Left lung (tissue), 10 donors: Measurements from ENCODE around the gene CYFIP1. TPM values are rescaled to one million over a fixed set of nuclear protein-coding genes. Genes with fewer than 3 reads are reported as not detected.

Experiments used
- ATAC-seq: fragments of 200-7000 bp; cut with Tn5 transposase; one replicate; pipeline ENCODE4 v1.9.1; 2020; ENCODE audit warnings: moderate library complexity
- DNase-seq, 4 donors: peaks; one replicate each; pipeline ENCODE4 v3.0.0-alpha.2; 2013 to 2020
- H3K27ac ChIP-seq, 2 donors: fragments of 200-600 bp; sonication (generic) in 1 of 2; one replicate each; pipeline versions ENCODE4 v1.5.0 to v1.8.0; 2020 to 2021
- H3K27me3 ChIP-seq, 2 donors: fragments of 200-600 bp; sonication (generic) in 1 of 2; one replicate each; pipeline versions ENCODE4 v1.5.0 to v1.8.0; 2020 to 2021
- H3K36me3 ChIP-seq, 2 donors: fragments of 200-600 bp; sonication (generic) in 1 of 2; one replicate each; pipeline versions ENCODE4 v1.5.0 to v1.8.0; 2020 to 2021
- H3K4me1 ChIP-seq, 2 donors: fragments of 200-600 bp; one replicate each; pipeline ENCODE4 v1.8.0; 2021
- H3K4me3 ChIP-seq, 2 donors: fragments of 200-600 bp; sonication (generic) in 1 of 2; one replicate each; pipeline versions ENCODE4 v1.5.0 to v1.8.0; 2020 to 2021; ENCODE audit warnings: mild to moderate bottlenecking in 1 of 2
- H3K9me3 ChIP-seq, 2 donors: fragments of 200-600 bp; sonication (generic) in 1 of 2; one replicate each; pipeline versions ENCODE4 v1.5.0 to v1.8.0; 2020 to 2021
- intact Hi-C, 2 donors: fragments of 100-400 bp; cut with DNase I; formaldehyde crosslinking; loops; one replicate each; pipeline versions ENCODE4 v1.11.2 to v1.14.2; 2022
- polyA plus RNA-seq, 6 donors: library from polyadenylated mRNA; unstranded; fragments of 120-200 nt; gene quantifications; one replicate each; pipeline ENCODE4 v1.2.1, GENCODE V29; 2013; ENCODE audit not compliant: insufficient read length in 6 of 6
- total RNA-seq, 2 donors: library from RNA; stranded (reverse); fragmentation: NEBNext Ultra II Directional; extraction: Animal tissue kit (Norgen Biotek cat#: 25700); gene quantifications; one replicate each; pipeline ENCODE4 v1.2.1, GENCODE V29; 2021
- TF ChIP-seq, protein P1 (sequence below), 2 donors: fragments of 200-600 bp; sonication (generic) in 1 of 2; IDR thresholded peaks; one replicate each; pipeline versions ENCODE4 v1.5.0 to v1.8.0; 2021; ENCODE audit warnings: antibody characterized with exemption in 2 of 2
- donor health status: DM: no; HTN: yes; CAD: no.
- donor health status: DM: no; HTN: no; CAD: no.

CYFIP1 gene
- total and polyA plus RNA-seq, 8 donors, result 85.6 to 164 (median 92.3) TPM

DNA sequence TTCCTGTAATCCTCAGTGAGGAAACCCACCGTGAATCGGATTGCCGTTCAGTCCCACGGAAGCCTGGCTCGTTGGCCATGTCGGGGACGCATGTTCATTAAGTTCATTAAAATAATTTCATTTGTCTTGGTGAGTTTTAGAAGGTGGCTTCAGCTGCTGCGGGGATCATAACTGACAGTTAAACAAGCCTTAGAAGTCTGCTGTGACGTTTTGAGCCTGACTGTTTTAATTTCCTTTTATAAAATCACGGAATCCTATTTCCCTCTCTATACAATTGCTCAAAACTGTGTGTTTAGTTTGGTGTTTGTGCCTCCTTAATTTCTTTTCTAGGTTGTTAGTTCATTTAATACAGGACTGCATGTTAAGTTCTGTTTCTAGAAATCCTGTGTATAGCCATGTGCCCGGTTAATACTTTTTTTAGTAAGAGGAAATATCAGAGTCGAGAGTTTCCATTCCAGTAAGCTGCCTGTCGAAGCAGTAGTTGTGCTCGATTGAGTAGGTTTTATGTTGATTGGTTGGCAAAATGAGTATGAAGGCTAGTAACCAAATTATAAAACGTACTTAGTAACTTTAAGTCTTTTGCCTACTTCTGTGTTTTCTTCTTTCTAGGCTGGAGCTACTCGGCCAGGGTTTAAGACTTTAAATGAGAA, 141.0 kb downstream of the CYFIP1 start:
- DNase-seq, result no peak

DNA sequence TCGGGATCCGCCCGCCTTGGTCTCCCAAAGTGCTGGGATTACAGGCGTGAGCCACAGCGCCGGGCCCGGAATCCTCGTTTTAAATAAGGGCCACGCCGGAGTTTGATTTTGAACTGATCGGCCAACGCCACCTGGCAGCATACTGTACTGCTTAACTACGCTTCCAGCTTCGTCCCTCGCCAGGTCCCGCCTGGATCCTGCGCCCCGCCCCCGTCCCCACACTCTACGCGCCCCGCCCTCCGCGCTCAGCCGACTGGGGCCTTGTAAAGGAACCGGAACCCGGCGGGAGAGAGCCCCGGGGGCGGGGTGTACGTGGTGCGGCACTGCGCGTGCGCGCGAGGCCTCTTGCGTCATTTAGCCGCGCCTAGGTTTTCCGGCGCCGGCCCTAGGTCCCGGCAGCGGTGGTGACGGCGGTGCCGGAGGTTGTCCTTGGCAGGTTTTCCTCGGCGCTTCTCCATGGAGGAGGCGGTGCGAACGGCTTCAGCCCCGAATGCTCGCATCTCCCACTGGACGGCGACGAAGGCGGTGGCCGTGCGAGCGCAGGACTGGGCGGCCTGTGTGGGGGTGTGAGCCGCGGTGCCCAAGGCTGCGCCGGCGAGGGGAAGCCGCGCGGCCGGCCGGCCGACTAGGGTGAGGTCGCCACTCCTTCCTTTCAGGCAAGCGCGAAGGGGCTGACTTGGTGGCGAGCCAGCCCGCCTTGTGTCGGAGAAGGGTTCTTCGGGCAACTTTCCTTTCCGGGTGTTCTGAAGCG, 141.7 kb downstream of the CYFIP1 start, which contains the start of gene NIPA2:
Gene NIPA2, plus strand, starts transcription at position 375 of the 751 bp plus-strand sequence. CDS start 13,066 bp downstream, outside the sequence.
- Histone ChIP-seq H3K27ac (peak within 1 kb of the TSS; percentile 92 to 99), H3K27me3 (no peaks in the 10 kb centered on the region), H3K4me3 (peak within 1 kb of the TSS; percentile 72 to 90), H3K36me3 (peaks cover 0 to 11% of the 10 kb centered on the region in 2 donors), H3K9me3 (no peaks in the 10 kb centered on the region), H3K4me1 (peaks cover 5 to 36% of the 10 kb centered on the region in 2 donors)
- ATAC-seq (peak; percentile 99), DNase-seq (peak; percentile 98 to 99 (median 98))
- TF ChIP-seq, protein P1, sequence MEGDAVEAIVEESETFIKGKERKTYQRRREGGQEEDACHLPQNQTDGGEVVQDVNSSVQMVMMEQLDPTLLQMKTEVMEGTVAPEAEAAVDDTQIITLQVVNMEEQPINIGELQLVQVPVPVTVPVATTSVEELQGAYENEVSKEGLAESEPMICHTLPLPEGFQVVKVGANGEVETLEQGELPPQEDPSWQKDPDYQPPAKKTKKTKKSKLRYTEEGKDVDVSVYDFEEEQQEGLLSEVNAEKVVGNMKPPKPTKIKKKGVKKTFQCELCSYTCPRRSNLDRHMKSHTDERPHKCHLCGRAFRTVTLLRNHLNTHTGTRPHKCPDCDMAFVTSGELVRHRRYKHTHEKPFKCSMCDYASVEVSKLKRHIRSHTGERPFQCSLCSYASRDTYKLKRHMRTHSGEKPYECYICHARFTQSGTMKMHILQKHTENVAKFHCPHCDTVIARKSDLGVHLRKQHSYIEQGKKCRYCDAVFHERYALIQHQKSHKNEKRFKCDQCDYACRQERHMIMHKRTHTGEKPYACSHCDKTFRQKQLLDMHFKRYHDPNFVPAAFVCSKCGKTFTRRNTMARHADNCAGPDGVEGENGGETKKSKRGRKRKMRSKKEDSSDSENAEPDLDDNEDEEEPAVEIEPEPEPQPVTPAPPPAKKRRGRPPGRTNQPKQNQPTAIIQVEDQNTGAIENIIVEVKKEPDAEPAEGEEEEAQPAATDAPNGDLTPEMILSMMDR (IDR thresholded peaks at IDR 0.05), result no peak
- intact Hi-C loops, result loop anchor here in 1 of 2 donors (10.0 kb wide), 1 partner anchor 54 kb away; the partner anchor contains the start of gene NIPA1

More for the DNA sequence above, 141.0 kb downstream of the CYFIP1 start:
- Histone ChIP-seq H3K36me3 (peaks cover 0 to 15% of the 10 kb centered on the region in 2 donors), H3K9me3 (no peaks in the 10 kb centered on the region), H3K4me1 (peaks cover 5 to 36% of the 10 kb centered on the region in 2 donors), H3K27me3 (no peaks in the 10 kb centered on the region), H3K4me3 (peak overlapping the region; percentile 72 to 90), H3K27ac (peak overlapping the region; percentile 92 to 99)
- intact Hi-C loops, result loop anchor here in 1 of 2 donors (10.0 kb wide), 1 partner anchor 54 kb away; the partner anchor contains the start of gene NIPA1
- TF ChIP-seq, protein P1 (IDR thresholded peaks at IDR 0.05), result no peak
- peak; percentile 9 for ATAC-seq

DNA sequence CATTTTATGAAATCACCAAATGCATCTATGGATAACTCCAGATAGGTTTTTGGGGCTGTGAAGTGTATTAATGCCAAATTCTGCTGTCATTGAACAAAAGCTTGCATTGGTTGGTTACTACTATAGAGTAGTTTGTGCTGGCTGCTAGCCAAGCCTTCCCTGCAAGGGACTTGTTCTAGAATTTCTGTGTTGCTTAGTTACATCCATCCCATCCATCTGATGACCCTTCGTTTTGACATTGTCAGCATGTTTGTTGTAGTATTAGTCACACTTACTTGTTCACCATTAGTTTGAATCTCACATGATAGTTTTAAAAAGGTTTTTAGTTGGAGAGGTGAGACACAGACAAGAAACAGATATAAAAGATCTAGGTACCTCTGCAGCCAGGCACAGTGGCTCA, 148.7 kb downstream of the CYFIP1 start:
- Histone ChIP-seq H3K9me3 (no peaks in the 10 kb centered on the region), H3K27ac (no peak overlapping the region), H3K36me3 (peaks cover 0 to 12% of the 10 kb centered on the region in 2 donors), H3K27me3 (no peaks in the 10 kb centered on the region), H3K4me3 (no peak overlapping the region), H3K4me1 (no peaks in the 10 kb centered on the region)
- ATAC-seq (no peak), DNase-seq (no peak)
- intact Hi-C loops, result loop anchor here in 1 of 2 donors (10.0 kb wide), 1 partner anchor 47 kb away; the partner anchor contains the start of gene NIPA1
- TF ChIP-seq, protein P1 (IDR thresholded peaks at IDR 0.05), result no peak

DNA sequence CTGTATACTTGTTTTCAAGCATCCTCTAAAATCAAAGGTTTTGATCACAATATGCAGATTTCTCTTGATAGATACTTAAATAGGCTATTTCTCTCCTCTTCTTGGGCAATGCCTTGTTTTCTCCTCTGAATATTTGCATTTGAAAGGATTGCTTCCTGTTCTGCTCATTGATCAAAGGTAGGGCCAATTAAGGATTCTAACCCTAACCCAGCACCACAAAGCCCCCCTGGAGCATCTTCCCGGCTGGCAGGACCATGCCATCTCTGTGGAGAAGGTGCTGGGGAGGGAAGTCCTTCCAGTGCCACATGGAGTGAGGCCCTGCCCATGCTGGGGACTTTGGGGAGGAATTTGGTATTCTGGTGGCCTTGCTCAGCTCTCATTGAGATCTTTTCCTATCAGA, 153.0 kb downstream of the CYFIP1 start:
- H3K4me3 ChIP-seq, result no peak overlapping the region
- no peak for ATAC-seq

More for the DNA sequence above, 153.0 kb downstream of the CYFIP1 start:
- intact Hi-C loops, result no loop called here
- H3K36me3 ChIP-seq, result peaks cover 0 to 38% of the 10 kb centered on the region in 2 donors
- no peak overlapping the region for H3K27ac ChIP-seq
- H3K4me1 ChIP-seq, result no peaks in the 10 kb centered on the region
- no peak for DNase-seq
- no peaks in the 10 kb centered on the region for H3K9me3 ChIP-seq
- TF ChIP-seq, protein P1 (IDR thresholded peaks at IDR 0.05), result no peak
- H3K27me3 ChIP-seq, result no peaks in the 10 kb centered on the region
